A549 (cell line): Measurements from ENCODE around the gene TOE1.

Experiments
- CHD2 ChIP-seq: fragments of 150-350 bp; IDR thresholded peaks from 2 replicates; pipeline ENCODE4 v1.6.1; 2014; ENCODE audit warnings: low read length; ENCODE audit not compliant: partially characterized antibody
- HDAC2 ChIP-seq: fragments of 200-600 bp; sonication (generic); IDR thresholded peaks from 2 replicates; pipeline ENCODE4 v1.6.1; 2016
- POLR2AphosphoS2 ChIP-seq: conservative IDR thresholded peaks from 2 replicates; pipeline ENCODE4 v1.6.1; 2012; ENCODE audit warnings: low read length, improper control_type of control experiment, inconsistent platforms
- RFX5 ChIP-seq: fragments of 450-650 bp; IDR thresholded peaks from 2 replicates; pipeline ENCODE4 v1.7.1; 2014; ENCODE audit warnings: antibody characterized with exemption, mild to moderate bottlenecking, moderate library complexity
- ZFP36 ChIP-seq: fragments of 450-650 bp; IDR thresholded peaks from 2 replicates; pipeline ENCODE4 v1.6.1; 2014; ENCODE audit warnings: borderline replicate concordance; ENCODE audit not compliant: partially characterized antibody
- TF ChIP-seq, protein P1 (sequence below): fragments of >200 bp; sonication (Bioruptor Twin); formaldehyde crosslinking; IDR thresholded peaks from 3 replicates; pipeline ENCODE4 v1.5.1; 2016

DNA sequence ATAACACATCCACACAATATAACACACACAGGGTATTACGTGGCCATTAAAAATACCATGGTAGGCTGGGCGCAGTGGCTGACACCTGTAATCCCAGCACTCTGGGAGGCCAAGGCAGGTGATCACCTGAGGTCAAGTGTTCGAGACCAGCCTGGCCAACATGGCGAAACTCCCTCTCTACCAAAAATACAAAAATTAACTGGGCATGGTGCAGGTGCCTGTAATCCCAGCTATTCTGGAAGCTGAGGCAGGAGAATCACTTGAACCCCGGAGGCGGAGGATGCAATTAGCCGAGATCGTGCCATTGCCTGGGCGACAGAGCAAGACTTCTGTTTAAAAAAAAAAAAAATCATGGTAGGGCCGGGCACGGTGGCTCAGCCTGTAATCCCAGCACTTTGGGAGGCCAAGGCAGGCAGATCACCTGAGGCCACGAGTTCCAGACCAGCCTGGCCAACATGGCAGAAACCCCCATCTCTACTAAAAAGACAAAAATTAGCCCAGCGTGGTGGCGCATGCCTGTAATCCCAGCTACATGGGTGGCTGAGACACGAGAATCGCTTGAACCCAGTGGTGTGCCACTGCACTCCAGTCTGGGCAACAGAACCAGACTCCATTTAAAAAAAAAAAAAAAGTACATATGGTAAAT lies 37.3 kb upstream of the TOE1 start:
- TF ChIP-seq, protein P1, sequence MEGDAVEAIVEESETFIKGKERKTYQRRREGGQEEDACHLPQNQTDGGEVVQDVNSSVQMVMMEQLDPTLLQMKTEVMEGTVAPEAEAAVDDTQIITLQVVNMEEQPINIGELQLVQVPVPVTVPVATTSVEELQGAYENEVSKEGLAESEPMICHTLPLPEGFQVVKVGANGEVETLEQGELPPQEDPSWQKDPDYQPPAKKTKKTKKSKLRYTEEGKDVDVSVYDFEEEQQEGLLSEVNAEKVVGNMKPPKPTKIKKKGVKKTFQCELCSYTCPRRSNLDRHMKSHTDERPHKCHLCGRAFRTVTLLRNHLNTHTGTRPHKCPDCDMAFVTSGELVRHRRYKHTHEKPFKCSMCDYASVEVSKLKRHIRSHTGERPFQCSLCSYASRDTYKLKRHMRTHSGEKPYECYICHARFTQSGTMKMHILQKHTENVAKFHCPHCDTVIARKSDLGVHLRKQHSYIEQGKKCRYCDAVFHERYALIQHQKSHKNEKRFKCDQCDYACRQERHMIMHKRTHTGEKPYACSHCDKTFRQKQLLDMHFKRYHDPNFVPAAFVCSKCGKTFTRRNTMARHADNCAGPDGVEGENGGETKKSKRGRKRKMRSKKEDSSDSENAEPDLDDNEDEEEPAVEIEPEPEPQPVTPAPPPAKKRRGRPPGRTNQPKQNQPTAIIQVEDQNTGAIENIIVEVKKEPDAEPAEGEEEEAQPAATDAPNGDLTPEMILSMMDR = no peak
- no peak for TF ChIP-seq HDAC2
- TF ChIP-seq POLR2AphosphoS2 = no peak
- no peak for TF ChIP-seq ZFP36
- no peak for TF ChIP-seq CHD2
- TF ChIP-seq RFX5 = no peak
